ENCODE data around the gene IL1RAPL2.
"Not testable (repeated sequence)": the region's sequence is repeated elsewhere in the genome, so short reads cannot be mapped to it uniquely, and the experiment has no call there.

Gene IL1RAPL2

GRCh38 chrX:105805655-105806054 is 1239.7 kb downstream of the IL1RAPL2 start:
- DNase-seq (ENCODE audit: low spot score): not testable (repeated sequence)

- no peak for DNase-seq (ENCODE audit: low spot score)
Observed at GRCh38 chrX:105816517-105816916, 1250.5 kb downstream of the IL1RAPL2 start.
